DOHH2 (cell line): ENCODE measurements around the gene CPED1.

Experiments used
- EZH2phosphoT487 ChIP-seq: fragments of 200-600 bp; sonication (generic); IDR thresholded peaks from 2 replicates; pipeline ENCODE4 v1.6.1; 2017; ENCODE audit warnings: borderline replicate concordance, mild to moderate bottlenecking, antibody characterized with exemption, low read length, moderate library complexity, mixed read lengths
- TF ChIP-seq, protein P1 (sequence below): fragments of 200-600 bp; sonication (generic); IDR thresholded peaks from one replicate; pipeline ENCODE4 v1.5.1; 2014; ENCODE audit warnings: antibody characterized with exemption, mild to moderate bottlenecking, low read depth, low read length; ENCODE audit not compliant: poor library complexity, severe bottlenecking

DNA sequence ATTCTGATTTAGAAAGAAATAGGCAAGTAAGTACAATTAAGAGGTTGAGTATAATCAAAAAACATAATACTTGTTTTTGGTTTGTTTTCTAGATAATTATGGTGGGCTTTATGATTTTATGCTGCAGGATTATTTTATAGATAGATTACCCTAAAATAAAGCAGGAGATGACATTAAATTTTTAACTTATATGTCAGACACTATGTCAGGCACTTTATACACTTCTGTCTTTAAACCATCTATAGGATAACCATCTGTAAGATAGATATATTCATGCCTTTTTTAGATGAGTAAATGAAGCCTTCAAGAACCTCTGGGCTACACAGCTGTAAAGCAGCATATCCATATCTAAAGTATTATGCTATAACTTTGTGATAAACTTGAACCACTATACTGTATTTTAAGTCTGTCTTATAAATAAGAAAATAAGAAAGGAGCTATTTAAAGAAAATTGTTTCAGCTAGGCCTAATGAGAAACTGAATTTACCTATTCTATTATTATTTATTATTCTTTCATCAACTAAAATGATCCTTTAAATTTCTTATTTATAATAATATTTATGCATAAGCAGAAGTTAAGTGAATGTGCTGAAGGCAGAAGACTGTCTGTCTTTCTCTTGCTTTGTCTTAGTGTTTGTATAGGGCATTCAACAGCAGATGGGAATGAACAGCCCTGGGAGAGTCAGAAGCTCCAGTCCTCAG, 94.0 kb downstream of the CPED1 start:
- TF ChIP-seq, protein P1, sequence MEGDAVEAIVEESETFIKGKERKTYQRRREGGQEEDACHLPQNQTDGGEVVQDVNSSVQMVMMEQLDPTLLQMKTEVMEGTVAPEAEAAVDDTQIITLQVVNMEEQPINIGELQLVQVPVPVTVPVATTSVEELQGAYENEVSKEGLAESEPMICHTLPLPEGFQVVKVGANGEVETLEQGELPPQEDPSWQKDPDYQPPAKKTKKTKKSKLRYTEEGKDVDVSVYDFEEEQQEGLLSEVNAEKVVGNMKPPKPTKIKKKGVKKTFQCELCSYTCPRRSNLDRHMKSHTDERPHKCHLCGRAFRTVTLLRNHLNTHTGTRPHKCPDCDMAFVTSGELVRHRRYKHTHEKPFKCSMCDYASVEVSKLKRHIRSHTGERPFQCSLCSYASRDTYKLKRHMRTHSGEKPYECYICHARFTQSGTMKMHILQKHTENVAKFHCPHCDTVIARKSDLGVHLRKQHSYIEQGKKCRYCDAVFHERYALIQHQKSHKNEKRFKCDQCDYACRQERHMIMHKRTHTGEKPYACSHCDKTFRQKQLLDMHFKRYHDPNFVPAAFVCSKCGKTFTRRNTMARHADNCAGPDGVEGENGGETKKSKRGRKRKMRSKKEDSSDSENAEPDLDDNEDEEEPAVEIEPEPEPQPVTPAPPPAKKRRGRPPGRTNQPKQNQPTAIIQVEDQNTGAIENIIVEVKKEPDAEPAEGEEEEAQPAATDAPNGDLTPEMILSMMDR = no peak
- no peak for TF ChIP-seq EZH2phosphoT487
